ENCODE results near the gene TRIM3. TPM values are rescaled to one million over a fixed set of nuclear protein-coding genes. Genes with fewer than 3 reads are reported as not detected.

TRIM3 gene
- total RNA-seq (2022; extraction: Qiagen RNA extraction; ENCODE audit: low read depth), result 12.5 to 20.1 TPM (median 16.0 TPM) in 5 replicates

DNA sequence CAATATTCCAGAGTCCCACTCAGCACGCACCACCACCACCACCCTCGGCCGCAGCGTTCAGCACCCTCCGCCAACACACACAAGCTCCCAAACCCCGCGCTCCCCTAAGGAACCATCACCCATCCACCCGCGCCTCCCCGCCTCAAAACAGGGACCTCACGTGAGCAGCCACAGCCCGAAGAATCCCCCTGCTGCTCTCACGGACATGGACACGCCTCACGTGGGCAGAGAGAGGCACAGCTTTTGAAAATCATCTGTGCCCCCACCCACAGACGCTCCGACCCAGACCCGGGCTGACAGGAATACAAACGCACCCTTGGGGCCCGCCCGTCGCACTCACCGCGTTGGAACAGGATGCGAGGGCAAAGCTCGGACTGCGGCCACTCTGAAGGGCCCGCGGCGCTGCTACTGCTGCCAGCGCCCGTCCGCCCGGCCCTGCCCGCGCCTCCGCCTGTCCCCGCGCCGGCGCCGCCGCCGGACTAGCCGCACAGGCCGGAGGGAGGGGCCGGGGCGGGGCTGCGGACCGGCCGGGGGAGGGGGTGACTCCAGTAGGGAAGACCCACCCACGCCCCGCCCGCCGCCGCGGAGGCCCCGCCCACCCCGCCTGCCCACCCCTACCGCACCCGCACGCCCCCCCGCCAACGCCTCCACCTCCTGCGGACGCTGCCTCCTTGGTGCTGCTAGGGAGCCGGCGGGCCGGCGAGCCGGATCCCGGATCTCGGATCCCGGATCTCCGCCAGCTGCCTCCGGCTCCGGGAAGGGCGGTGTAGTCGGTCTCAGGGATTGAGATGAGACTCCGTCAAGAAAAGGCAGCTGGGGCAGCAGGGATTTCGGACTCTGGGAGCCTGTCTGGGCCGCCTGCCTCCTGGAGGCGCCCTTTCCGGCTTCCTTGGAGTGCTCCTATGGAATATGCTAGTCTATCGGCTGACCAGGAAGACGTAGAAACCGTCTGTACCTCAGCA is at the start of gene TRIM3:
Gene TRIM3 (minus strand): TSS at position 491 of the 962 bp plus-strand sequence. CDS start 8,246 bp downstream, outside the sequence.

DNA sequence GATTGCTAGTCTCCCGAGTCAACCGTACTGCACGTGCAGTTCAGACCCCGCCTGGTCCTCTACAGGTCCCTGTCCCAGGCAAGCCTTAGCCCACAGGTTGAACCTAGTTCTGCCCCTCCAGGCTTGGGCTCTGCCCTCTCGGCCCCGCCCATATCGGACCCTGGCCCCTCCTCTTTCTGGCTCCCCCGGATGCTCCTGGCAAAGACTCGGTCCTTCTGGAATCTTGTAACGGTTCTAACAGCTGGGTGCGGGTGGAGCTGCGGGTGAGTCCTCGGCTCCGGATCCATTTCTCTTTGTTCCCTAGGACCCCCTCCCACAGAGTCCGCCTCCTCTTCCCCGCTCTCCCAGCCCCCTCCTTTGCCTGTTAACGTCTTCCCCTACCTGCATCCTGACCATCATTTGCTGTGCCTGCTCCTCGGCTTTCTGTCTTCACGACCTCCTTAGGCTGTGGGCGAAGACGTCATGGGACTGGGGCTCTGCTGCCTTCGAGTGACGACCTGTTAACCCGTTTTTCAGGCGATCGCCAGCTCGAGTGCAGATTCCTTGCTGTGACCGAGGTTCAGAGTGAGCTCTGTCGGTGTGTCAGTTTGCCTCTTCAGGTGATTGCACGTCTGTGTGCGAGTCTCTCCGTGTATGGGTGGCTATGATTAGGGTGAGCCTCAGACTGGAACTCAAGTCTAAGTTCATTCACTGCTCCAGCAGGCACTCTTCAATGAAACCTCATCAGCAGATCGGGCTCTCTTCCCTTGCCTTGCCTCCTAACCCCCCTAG is 23.5 kb upstream of the TRIM3 start, which contains the start of gene DNHD1:
Gene DNHD1 (plus strand): TSS at position 212 of the 771 bp plus-strand sequence. CDS start 936 bp downstream, outside the sequence.

GRCh38 chr11:6481012-6481923 is 7.5 kb upstream of the TRIM3 start, which contains the start of the genes ARFIP2 and TIMM10B:
TSS of gene ARFIP2 (minus strand) at chr11:6481331. CDS start at chr11:6480421, 910 bp downstream.
TSS of gene TIMM10B (plus strand) at chr11:6481501. CDS start at chr11:6481517, 16 bp downstream.

GRCh38 chr11:6440906-6441358 is 32.8 kb downstream of the TRIM3 start, which contains the start of gene HPX:
TSS of gene HPX (minus strand) at chr11:6440987. CDS start at chr11:6440963, 24 bp downstream.

DNA sequence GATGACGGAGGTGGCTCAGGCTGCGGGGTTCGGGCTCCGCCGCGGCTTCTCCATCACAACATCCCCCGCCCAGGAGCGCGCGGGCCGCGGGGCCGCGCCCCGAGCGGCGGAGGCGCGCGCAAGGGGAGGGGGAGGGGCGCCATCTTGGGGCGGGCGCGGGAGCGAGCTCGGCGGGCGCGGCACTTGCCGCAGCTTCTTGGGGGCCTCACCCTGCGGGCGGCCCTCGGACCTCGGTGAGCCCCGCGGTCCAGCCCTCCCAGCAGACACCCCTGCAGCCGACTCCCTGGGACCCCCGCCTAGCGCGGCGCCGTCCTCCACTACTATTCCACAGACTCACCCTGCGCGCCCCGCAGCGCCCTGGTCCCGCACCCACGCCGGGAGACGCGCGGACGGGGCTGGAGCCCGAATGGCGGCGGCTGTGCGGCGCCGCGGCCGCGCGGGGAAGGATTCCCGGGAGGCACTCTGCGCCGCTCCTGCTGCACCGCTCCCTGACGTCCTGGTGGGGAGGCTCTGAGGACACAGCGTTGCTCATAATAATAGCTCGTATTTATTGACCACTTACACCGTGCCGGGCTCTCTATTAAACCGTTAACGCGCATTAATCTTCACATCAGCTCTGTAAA is 54.6 kb downstream of the TRIM3 start, which contains the start of gene APBB1:
Gene APBB1 (minus strand): TSS at position 86 of the 623 bp plus-strand sequence. CDS start 7,747 bp downstream, outside the sequence.

Other genes with a start within 250 kb of the TRIM3 start
- 14.7 to 17.7 TPM (median 16.1 TPM) in 5 replicates for gene FHIP1B, start 239.3 kb downstream of the TRIM3 start, total RNA-seq (2022; extraction: Qiagen RNA extraction; ENCODE audit: low read depth)
- gene CNGA4, start 234.9 kb downstream of the TRIM3 start, total RNA-seq (2022; extraction: Qiagen RNA extraction; ENCODE audit: low read depth), result 0.07 to 0.19 TPM (median 0.09 TPM) in 3 of 5 replicates, not detected in the others
- gene CCKBR, start 214.1 kb downstream of the TRIM3 start, total RNA-seq (2022; extraction: Qiagen RNA extraction; ENCODE audit: low read depth), result not detected in 5 replicates
- 24.1 to 37.9 TPM (median 27.6 TPM) in 5 replicates for gene CAVIN3, start 153.4 kb downstream of the TRIM3 start, total RNA-seq (2022; extraction: Qiagen RNA extraction; ENCODE audit: low read depth)
- 9.0 to 12.2 TPM (median 10.4 TPM) in 5 replicates for gene SMPD1, start 83.5 kb downstream of the TRIM3 start, total RNA-seq (2022; extraction: Qiagen RNA extraction; ENCODE audit: low read depth)
- gene APBB1, start 54.8 kb downstream of the TRIM3 start, total RNA-seq (2022; extraction: Qiagen RNA extraction; ENCODE audit: low read depth), result 15.6 to 19.1 TPM (median 16.9 TPM) in 5 replicates
- gene HPX, start 33.0 kb downstream of the TRIM3 start, total RNA-seq (2022; extraction: Qiagen RNA extraction; ENCODE audit: low read depth), result 0.32 to 0.75 TPM (median 0.62 TPM) in 5 replicates
- 54.3 to 58.6 TPM (median 55.5 TPM) in 5 replicates for gene ARFIP2, start 7.4 kb upstream of the TRIM3 start, total RNA-seq (2022; extraction: Qiagen RNA extraction; ENCODE audit: low read depth)
- gene TIMM10B, start 7.6 kb upstream of the TRIM3 start, total RNA-seq (2022; extraction: Qiagen RNA extraction; ENCODE audit: low read depth), result 26.4 to 35.8 TPM (median 32.4 TPM) in 5 replicates
- 2.1 to 3.5 TPM (median 2.8 TPM) in 5 replicates for gene DNHD1, start 23.3 kb upstream of the TRIM3 start, total RNA-seq (2022; extraction: Qiagen RNA extraction; ENCODE audit: low read depth)
- 23.3 to 40.5 TPM (median 29.7 TPM) in 5 replicates for gene RRP8, start 129.7 kb upstream of the TRIM3 start, total RNA-seq (2022; extraction: Qiagen RNA extraction; ENCODE audit: low read depth)
- 107 to 127 TPM (median 118 TPM) in 5 replicates for gene ILK, start 129.8 kb upstream of the TRIM3 start, total RNA-seq (2022; extraction: Qiagen RNA extraction; ENCODE audit: low read depth)
- gene TAF10, start 138.3 kb upstream of the TRIM3 start, total RNA-seq (2022; extraction: Qiagen RNA extraction; ENCODE audit: low read depth), result 178 to 317 TPM (median 217 TPM) in 5 replicates
- 38.3 to 47.3 TPM (median 43.0 TPM) in 5 replicates for gene TPP1, start 145.5 kb upstream of the TRIM3 start, total RNA-seq (2022; extraction: Qiagen RNA extraction; ENCODE audit: low read depth)
- gene DCHS1, start 181.9 kb upstream of the TRIM3 start, total RNA-seq (2022; extraction: Qiagen RNA extraction; ENCODE audit: low read depth), result 0.07 to 0.12 TPM (median 0.09 TPM) in 5 replicates
- 84.4 to 132 TPM (median 104 TPM) in 5 replicates for gene MRPL17, start 209.4 kb upstream of the TRIM3 start, total RNA-seq (2022; extraction: Qiagen RNA extraction; ENCODE audit: low read depth)

Measured in A549 treated with RU486 at 1 μM for 4 hours (cell line).